HEK293 (cell line): Measurements from ENCODE around the gene CAPS.
A peak's percentile ranks its signal among the peaks of the same experiment; 100 is the strongest.

ENCODE experiments used
- CTCF ChIA-PET: fragments of 350-600 bp; formaldehyde crosslinking; extraction: SDS; loops from one replicate; lab custom pipeline; 2021; ENCODE audit warnings: antibody characterized with exemption; lab: Yijun Ruan, JAX
- POLR2A ChIA-PET: fragments of 300-600 bp; formaldehyde crosslinking; extraction: SDS; loops from one replicate; lab custom pipeline; 2020; ENCODE audit warnings: antibody characterized with exemption, inconsistent platforms; lab: Yijun Ruan, JAX
- H3K27ac ChIP-seq: fragments of 200-500 bp; sonication (Bioruptor generic); 2 replicates; pipeline ENCODE4 v1.5.1; 2014; ENCODE audit warnings: low read depth, low read length, control low read depth, inconsistent platforms; ENCODE audit errors: extremely low read depth
- H3K36me3 ChIP-seq, 2 experiments: fragments of 200-500 bp in 1 of 2; sonication (Bioruptor generic) in 1 of 2; 1 replicate in 1 of 2; 2 replicates in 1 of 2; pipeline ENCODE4 v1.5.1; 2014 to 2017; ENCODE audit warnings: inconsistent platforms in 2 of 2, low read length in 2 of 2; ENCODE audit not compliant: control insufficient read depth in 2 of 2, insufficient read depth in 1 of 2
- H3K4me1 ChIP-seq: fragments of 200-500 bp; sonication (Bioruptor generic); 2 replicates; pipeline ENCODE4 v1.5.1; 2014; ENCODE audit warnings: mild to moderate bottlenecking, low read length, inconsistent platforms; ENCODE audit not compliant: control insufficient read depth, insufficient read depth
- H3K4me3 ChIP-seq: 2 replicates; pipeline ENCODE4 v1.5.1; 2011; ENCODE audit warnings: low read depth, mild to moderate bottlenecking, control low read depth, low read length, moderate library complexity
- H3K9me3 ChIP-seq: fragments of 200-500 bp; sonication (Bioruptor generic); 2 replicates; pipeline ENCODE4 v1.5.1; 2014; ENCODE audit warnings: low read depth, low read length, inconsistent platforms; ENCODE audit not compliant: control insufficient read depth, insufficient read depth
- EGR2 ChIP-seq: fragments of 450-650 bp; formaldehyde crosslinking; IDR thresholded peaks from 2 replicates; pipeline ENCODE4 v1.5.1; 2016; ENCODE audit warnings: low read depth, missing biosample characterization, missing genetic modification characterization
- MZF1 ChIP-seq: fragments of 450-650 bp; formaldehyde crosslinking; IDR thresholded peaks from 2 replicates; pipeline ENCODE4 v1.5.1; 2017; ENCODE audit warnings: missing biosample characterization, missing genetic modification characterization, borderline replicate concordance
- SP2 ChIP-seq: fragments of 450-650 bp; formaldehyde crosslinking; IDR thresholded peaks from 2 replicates; pipeline ENCODE4 v1.5.1; 2016; ENCODE audit warnings: missing biosample characterization, missing genetic modification characterization
- ZBTB20 ChIP-seq: fragments of 450-650 bp; formaldehyde crosslinking; IDR thresholded peaks from 2 replicates; pipeline ENCODE4 v1.5.1; 2016; ENCODE audit warnings: missing biosample characterization, missing genetic modification characterization
- ZFHX2 ChIP-seq: fragments of 450-650 bp; formaldehyde crosslinking; conservative IDR thresholded peaks from 2 replicates; pipeline ENCODE4 v1.5.1; 2016; ENCODE audit warnings: missing biosample characterization, missing genetic modification characterization
- ZFP69B ChIP-seq: fragments of 450-650 bp; formaldehyde crosslinking; IDR thresholded peaks from 2 replicates; pipeline ENCODE4 v1.5.1; 2016; ENCODE audit warnings: missing biosample characterization, missing genetic modification characterization
- ZNF146 ChIP-seq: fragments of 450-650 bp; formaldehyde crosslinking; IDR thresholded peaks from 2 replicates; pipeline ENCODE4 v1.5.1; 2016; ENCODE audit warnings: missing biosample characterization, missing genetic modification characterization
- ZNF37A ChIP-seq: fragments of 450-650 bp; IDR thresholded peaks from 2 replicates; pipeline ENCODE4 v1.5.1; 2018; ENCODE audit warnings: missing biosample characterization, missing genetic modification characterization
- ZNF391 ChIP-seq: fragments of 450-650 bp; formaldehyde crosslinking; IDR thresholded peaks from 2 replicates; pipeline ENCODE4 v1.5.1; 2016; ENCODE audit warnings: low read depth, missing biosample characterization, missing genetic modification characterization, borderline replicate concordance
- ZNF518A ChIP-seq: fragments of 450-650 bp; formaldehyde crosslinking; conservative IDR thresholded peaks from 2 replicates; pipeline ENCODE4 v1.5.1; 2016; ENCODE audit warnings: low read depth, missing biosample characterization, missing genetic modification characterization
- ZNF600 ChIP-seq: fragments of 450-650 bp; formaldehyde crosslinking; IDR thresholded peaks from 2 replicates; pipeline ENCODE4 v1.5.1; 2016; ENCODE audit warnings: missing biosample characterization, missing genetic modification characterization
- ZSCAN18 ChIP-seq: fragments of 450-650 bp; formaldehyde crosslinking; IDR thresholded peaks from 2 replicates; pipeline ENCODE4 v1.5.1; 2016; ENCODE audit warnings: missing biosample characterization, missing genetic modification characterization
- TF ChIP-seq, protein P1 (sequence below): fragments of 450-650 bp; formaldehyde crosslinking; IDR thresholded peaks from 2 replicates; pipeline ENCODE4 v1.5.1; 2016; ENCODE audit warnings: missing biosample characterization, missing genetic modification characterization

The CAPS gene

DNA sequence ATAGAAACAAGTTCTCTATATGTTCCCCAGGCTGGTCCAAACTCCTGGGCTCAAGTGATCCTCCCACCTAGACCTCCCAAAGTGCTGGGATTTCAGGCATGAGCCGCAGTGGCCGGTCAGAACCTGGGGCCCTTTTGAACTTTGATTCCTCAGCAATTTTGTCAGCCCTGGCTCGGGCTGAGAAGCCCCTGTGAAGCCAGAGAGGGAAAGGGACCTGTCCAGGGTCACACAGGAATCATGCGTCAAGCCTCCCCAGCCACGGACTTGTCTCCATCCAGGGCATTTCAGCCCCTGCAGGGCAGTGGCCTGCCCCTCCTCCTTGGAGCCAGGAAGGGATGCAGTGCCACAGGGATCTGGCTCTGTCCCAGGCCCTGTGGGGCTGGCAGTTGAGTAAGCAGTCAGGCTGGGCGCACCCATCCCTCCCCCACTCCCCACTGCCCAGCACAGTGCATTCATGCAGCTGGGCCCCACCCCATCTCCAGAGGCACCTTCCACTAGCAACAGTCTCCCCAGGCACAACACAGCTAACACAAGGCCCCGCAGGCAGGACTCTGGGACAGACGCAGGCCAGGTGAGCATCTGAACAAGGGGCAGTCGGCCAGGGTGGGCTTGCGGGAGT lies at the start of gene CAPS (continued):
- TF ChIP-seq ZNF518A (tag by site-specific recombination) (no peak), SP2 (tag by site-specific recombination) (no peak), ZNF37A (tag by site-specific recombination) (no peak), ZNF146 (no peak)
- TF ChIP-seq, protein P1, sequence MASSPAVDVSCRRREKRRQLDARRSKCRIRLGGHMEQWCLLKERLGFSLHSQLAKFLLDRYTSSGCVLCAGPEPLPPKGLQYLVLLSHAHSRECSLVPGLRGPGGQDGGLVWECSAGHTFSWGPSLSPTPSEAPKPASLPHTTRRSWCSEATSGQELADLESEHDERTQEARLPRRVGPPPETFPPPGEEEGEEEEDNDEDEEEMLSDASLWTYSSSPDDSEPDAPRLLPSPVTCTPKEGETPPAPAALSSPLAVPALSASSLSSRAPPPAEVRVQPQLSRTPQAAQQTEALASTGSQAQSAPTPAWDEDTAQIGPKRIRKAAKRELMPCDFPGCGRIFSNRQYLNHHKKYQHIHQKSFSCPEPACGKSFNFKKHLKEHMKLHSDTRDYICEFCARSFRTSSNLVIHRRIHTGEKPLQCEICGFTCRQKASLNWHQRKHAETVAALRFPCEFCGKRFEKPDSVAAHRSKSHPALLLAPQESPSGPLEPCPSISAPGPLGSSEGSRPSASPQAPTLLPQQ = peak; percentile 93

GRCh38 chr19:5864725-5865486 lies 49.1 kb upstream of the CAPS start:
- H3K9me3 ChIP-seq = no peaks in the 10 kb centered on the region
- no peak overlapping the region for H3K27ac ChIP-seq
- ChIA-PET POLR2A (no interaction called here), CTCF (interaction anchor here (0.7 to 1.4 kb wide), 2 partner anchors 36 to 61 kb away, joined by 4 to 5 read pairs; partner anchors contain the start of gene NRTN)
- H3K4me3 ChIP-seq = no peak overlapping the region
- TF ChIP-seq ZSCAN18 = no peak
- TF ChIP-seq ZBTB20 (tag by site-specific recombination) = no peak
- TF ChIP-seq EGR2 (tag by site-specific recombination) = peak; percentile 64
- TF ChIP-seq ZFHX2 (tag by site-specific recombination) = peak; percentile 49
- TF ChIP-seq, protein P1 = peak; percentile 59
- peak; percentile 57; the same call in 1 of the 2 replicates for TF ChIP-seq ZFP69B (tag by site-specific recombination)
- no peaks in the 10 kb centered on the region for H3K4me1 ChIP-seq
- H3K36me3 ChIP-seq = no peaks in the 10 kb centered on the region

GRCh38 chr19:5865772-5866171 lies 48.3 kb upstream of the CAPS start:
- Histone ChIP-seq H3K9me3 (no peaks in the 10 kb centered on the region), H3K27ac (no peak overlapping the region), H3K4me1 (no peaks in the 10 kb centered on the region), H3K36me3 (no peaks in the 10 kb centered on the region), H3K4me3 (no peak overlapping the region)
- ChIA-PET CTCF (interaction anchor here (0.7 kb wide), 1 partner anchor 37 kb away, joined by 4 read pairs; no protein-coding TSS in a partner anchor), POLR2A (no interaction called here)
- no peak for TF ChIP-seq ZNF391 (tag by site-specific recombination)
- TF ChIP-seq ZNF600 (tag by site-specific recombination) = no peak
- no peak for TF ChIP-seq MZF1 (tag by site-specific recombination)
